HG03442 (cell line): Measurements from ENCODE around the gene TLR3.
A peak's percentile ranks its signal among the peaks of the same experiment; 100 is the strongest.
"Not testable (repeated sequence)": the region's sequence is repeated elsewhere in the genome, so short reads cannot be mapped to it uniquely, and the experiment has no call there.

ENCODE experiments used
- ATAC-seq: cut with Tn5 transposase; IDR thresholded peaks from one replicate; pipeline ENCODE4 v1.9.1; 2021; ENCODE audit warnings: mild to moderate bottlenecking, moderate library complexity; ENCODE audit not compliant: unreplicated experiment

Gene TLR3

DNA sequence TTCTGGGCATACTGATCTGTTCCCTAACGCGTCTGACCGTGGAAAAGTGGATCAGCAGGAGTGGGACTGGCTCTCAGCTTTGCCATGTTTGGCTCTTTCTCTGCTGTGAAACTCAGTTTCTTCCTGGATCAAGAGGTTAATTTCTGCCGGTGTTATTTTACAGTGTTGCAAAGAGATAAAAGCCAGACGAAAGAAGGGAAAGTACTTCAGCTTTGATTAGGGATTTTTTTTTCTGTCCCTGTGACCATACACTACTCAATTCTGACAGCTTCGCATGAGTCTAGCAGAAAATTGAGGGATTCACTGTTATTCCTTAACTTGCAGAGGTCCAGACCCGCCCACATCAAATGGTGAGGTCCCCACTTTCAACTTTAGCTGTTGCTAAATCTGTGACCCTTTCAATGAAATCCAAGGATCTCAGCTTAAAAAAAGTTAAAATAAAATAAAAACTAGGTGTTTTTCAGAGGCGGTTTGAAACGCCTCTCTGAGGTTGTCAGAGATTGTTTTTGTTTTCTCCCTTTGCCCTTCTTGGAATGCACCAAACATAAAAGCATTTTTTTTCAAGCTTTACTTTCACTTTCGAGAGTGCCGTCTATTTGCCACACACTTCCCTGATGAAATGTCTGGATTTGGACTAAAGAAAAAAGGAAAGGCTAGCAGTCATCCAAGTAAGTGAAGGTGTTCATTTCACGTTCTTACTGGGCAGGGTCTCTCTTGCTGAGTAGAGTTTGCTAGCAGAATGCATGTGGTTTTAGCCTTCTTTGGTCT lies at the start of gene TLR3:
Gene TLR3 (plus strand): TSS at position 576 of the 768 bp plus-strand sequence. CDS start 7,464 bp downstream, outside the sequence.
- no peak for ATAC-seq

DNA sequence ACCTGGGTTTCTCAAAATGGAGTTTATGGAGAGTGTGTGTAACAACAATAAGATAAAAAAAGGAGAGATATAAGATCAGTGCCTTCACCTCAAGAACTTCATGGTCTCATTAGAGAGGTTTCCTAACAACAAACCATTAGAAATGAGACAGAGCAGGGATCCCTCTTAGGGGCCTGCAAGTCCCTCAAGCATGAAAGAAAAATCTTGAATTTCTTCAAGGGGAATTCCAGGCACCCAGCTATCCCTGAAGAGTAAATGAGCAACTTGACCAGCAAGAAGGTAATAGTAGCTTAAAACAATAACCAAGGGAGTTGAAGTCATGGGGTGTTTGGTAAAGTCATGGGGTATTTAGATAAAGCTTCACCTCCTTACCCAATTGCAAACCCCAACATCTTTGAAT lies 49.7 kb upstream of the TLR3 start:
- no peak for ATAC-seq

DNA sequence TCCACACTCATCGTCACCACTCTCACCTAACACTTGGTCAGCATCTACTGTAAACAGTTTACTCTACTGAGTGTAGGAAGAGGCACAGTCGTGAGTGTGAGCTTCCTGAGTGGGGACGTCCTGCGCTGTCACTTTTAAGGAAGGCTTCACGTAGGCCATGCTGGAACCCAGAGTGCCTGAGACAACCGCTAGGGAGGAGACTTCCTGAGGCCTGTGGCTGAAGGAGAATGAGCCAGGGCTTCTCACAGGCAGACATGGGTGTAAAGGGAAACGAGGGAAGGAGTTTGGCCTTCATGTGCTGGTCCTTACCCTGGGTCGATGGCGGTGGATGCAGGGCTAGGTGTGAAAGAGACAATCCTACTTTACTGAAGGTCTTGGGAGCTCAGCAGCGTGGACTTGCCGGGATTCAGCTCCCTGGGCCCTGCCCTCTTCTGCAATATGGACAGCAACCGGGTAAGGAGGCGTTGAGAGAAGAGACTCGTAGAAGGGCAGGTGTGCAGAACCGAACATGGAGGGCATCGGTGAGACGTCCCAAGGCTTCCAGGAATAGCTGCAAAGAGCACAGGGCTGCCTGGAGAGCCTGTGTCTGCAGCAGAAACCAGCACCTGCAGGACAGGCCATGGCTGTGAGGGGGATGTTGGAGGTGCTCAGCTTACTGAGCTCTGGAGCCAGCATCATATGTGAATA lies 48.7 kb upstream of the TLR3 start:
- no peak for ATAC-seq

DNA sequence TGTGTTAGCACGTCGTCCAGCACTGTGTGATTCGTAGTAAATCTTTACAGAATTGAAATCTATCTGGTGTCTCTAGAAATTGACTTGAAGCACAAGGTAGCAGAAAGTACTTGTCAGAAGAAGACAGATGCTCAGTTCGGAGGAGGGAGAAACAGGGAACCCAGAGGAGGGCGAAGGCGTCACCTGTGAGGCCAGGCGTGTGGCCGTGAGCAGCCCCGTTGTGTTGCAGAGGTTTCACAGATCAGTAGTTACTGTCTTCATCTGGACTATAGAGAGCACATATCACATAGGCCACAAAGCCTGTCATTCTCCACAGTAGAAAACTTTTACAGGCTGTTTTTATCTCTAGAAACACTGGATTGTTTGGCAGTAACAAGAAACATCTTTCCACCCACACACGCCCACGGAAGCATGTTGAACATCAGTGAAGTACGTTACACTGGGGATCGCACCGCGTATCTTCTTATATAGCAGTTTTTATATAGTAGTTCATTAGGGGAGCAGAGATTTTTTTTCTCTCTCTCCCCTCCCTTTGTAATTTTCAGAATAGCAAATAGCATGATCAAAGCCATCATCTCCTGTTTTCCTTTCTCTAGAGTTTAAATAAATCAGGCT lies 48.1 kb upstream of the TLR3 start:
- ATAC-seq = no peak

DNA sequence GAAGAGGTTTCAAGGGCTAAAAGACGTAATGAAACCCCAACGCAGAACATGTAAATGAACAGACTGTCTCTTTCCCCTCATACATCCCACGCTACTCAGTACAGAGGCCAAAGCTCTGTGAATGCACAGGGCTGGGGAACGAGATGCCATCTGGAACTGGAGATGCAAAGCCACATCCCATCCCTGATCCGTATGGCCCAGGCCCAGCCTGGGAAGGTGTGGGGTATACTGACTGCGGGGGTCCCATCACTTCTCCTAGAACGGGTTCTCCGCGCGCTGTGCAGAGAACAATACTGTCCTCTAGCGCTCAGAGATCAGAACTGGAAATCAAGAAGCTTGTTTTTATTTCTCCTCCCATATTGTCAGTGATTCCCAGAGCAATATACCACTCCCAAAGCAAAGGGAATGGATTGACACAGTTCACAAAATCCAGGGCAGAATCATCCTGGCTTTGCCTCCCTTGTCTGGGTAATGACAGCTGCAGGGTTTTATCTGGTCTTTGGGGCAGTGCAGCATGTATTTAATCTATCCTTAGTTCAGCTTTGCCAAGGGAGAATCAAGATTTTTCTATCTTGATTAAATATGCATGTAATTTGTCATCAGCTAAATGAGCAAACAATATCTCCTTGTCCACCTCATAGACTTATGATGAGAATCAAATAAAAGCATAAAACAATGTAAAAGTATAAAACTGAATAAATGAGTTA lies 47.3 kb upstream of the TLR3 start:
- ATAC-seq = no peak

DNA sequence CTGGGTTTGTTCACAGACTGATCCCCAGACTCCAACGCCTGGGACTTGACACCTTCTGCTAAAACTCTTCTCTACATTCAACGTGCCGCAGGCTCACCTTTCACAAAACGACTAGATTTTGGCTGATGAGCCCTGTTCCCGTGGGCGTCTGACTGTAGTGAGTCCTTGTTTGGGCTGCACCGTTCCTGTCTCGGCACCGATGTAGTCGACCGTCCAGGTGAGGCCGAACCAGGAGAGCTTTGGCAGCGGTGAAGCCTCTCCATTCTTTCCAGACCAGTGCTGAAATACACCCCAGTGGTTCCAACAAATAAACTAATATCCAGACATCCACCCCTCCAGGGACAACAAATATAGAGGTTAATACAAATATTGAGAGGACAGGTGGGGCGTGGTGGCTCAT lies 45.0 kb upstream of the TLR3 start:
- ATAC-seq = no peak

DNA sequence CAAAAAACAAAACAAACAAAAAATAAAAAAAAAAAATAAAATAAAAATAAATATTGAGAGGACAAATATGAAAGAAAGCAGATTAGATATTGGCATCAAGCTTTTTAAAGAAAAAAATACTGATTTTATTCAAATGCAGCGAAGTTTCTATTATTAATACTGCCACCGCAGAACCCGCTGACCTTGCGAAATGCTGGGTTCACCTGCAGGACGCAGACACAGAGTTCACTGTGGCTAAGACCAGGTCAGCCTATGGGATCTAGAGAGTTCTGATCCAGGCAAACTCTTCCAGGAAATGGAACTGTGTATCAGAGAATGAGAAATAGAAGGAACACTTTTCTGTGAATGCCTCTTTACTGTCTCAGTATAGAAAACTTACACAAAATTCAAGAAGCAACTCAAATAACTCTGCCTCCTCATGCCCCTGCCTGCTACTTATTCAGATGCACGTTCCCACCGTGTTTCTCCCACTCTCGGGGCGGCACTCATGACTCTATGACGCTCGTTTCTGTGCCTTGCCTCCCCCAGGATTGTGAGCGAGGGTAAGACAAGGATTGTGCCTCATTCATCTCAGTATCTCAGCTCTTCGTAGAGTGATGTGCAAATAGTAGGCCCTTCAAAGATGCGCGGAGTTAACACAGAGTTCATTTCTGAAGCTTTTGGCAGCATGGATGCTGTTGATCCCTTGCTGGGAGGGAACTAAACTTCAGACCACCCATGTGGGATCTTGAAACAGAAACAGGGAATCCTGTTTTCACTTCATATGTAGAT lies 44.1 kb upstream of the TLR3 start:
- no peak for ATAC-seq

DNA sequence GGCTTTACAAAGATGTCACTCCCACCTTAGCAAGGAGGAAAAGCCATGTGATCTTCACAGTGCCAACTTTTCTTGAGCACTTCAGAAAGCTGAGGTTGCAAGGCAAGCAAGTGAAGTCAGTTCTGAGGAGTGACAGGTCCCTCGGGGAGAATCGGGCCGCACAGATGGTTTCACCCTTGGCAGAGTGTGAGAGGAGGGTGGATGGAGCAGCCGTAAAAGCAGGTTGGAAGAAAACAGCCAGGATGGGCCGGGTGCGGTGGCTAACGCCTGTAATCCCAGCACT lies 43.6 kb upstream of the TLR3 start:
- no peak for ATAC-seq

DNA sequence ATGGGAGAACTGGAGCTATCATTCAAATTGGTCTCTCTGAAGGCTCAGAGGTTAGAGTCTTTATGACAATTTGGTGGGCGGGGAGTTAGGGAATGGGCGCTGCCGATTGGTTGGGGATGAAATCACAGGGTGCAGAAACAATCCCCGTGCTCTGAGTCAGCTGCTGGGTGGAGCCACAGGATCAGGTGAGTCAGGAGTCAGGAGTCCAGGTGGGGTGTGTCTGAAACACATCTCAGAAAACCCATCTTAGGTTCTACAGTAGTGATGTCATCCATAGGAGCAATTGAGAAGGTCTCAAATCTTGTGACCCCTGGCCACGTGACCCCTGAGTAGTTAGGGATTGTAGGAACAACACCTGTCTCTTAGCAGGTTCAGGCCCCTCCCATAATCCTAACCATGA lies 41.6 kb upstream of the TLR3 start:
- ATAC-seq = no peak

DNA sequence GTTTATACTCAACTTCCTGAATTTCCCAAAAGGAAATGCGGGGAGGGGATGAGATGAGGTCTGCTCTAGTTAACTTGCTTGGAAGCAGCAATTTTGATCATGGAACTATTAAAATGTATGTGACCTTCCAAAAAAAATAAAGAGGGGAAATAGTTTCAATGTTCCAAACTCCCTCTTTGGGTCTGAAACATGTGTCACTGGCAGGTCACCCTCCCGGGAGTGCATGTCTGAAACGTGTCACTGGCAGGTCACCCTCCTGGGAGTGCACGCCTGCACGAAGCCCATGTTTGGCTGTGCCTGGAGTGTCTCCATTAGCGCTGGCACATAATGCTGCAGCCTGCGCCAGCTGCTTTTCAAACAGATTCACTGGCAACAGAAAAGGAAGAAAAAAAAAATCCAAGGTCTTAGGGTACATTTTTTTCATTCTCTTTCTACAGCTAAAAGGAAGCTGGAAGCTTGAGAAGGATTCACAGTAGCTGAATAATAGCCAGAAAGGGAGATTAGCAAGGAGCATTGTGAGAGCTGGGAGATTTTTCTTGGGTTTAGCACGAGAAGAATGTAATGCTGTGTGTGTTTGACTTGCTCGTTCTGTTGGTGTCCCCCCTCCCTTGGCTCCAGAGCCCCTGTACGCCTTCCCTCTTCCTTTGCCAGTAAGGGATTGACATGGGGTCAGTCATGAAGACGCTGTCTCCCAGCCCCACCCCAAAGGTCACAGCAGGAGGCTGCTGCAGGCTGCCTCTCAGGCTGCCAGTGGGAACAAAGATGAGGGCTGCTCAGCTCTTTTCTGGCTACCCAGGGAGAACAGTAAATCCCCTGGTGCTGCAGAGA lies 39.2 kb upstream of the TLR3 start:
- no peak for ATAC-seq

DNA sequence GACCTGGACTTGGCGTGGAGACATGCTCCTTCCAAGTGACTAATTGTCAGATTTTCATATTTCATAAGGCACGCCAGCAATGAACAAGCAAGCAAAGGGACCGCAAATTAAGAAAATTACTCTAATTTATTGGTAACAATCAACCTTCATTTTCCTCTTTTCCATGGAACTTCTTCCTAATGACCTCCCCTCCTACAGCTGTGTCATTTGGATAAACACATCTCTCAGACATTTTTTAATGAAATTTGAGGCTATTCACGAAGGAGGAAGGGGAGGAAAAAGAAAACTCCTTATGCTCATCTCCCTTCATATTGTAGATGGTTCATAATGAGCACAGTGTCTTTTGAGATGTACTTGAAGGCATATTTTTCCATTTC lies 38.6 kb upstream of the TLR3 start:
- ATAC-seq = no peak

DNA sequence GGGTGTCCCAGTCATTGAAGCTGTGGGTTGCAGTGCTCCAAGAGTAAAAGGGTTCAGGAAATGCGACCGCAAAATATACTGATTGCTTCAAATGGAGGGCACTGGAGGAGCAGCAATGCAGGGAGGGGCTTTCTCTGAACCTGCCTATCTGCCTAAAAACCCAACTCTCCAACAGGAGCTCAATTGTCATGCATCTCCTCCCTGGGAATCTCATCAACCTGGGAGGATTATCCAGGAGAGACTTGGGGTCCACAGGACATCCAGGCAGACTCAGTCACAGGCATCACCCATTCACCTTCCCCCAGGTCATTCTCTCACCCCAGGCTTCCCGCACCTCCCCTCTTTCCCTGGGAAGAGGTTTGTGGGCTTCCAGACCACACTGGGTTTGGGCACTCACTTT lies 38.2 kb upstream of the TLR3 start:
- ATAC-seq = no peak

DNA sequence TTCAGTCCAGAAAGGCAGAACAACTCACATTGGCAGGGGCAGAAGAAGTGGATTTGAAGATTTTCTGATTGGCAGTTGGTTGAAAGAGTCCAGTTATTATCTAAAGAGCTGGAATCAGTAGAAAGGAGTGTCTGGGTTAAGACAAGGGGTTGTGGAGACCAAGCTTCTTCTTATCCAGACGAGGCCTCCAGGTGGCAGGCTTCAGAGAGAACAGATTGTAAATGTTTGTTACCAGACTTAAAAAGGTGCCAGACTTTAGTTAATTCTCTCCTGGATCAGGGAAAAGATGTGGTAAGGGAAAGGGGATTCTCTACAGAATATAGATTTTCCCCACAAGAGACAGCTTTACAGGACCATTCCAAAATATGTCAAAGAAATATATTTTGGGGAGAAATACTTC lies 36.7 kb upstream of the TLR3 start:
- no peak for ATAC-seq

DNA sequence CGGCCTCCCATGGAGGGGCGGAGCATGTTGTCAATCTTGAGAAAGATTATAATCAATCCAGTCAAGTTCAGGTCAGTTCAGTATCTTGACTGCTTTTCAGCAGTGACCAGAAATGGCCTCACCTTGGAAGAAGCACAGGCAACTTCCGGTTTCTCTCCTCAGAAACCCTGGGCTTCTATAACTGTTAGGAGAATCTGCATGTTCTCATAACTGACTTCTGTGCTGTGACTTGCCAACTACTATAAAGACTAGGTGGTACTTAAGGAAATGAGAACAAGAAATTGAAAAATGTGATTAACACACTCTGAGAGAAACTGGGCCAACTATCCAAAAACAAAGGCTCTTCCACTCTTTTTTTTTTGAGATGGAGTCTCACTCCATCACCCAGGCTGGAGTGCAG lies 35.9 kb upstream of the TLR3 start:
- ATAC-seq = no peak

DNA sequence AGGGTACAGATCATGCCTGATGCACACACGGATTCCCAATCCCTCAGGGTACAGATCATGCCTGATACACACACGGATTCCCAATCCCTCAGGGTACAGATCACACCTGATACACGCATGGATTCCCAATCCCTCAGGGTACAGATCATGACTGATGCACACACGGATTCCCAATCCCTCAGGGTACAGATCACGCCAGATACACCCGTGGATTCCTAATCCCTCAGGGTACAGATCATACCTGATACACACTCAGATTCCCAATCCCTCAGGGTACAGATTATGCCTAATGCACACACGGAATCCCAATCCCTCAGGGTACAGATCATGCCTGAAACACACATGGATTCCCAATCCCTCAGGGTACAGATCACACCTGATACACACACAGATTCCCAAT lies 34.3 kb upstream of the TLR3 start:
- ATAC-seq = not testable (repeated sequence)

DNA sequence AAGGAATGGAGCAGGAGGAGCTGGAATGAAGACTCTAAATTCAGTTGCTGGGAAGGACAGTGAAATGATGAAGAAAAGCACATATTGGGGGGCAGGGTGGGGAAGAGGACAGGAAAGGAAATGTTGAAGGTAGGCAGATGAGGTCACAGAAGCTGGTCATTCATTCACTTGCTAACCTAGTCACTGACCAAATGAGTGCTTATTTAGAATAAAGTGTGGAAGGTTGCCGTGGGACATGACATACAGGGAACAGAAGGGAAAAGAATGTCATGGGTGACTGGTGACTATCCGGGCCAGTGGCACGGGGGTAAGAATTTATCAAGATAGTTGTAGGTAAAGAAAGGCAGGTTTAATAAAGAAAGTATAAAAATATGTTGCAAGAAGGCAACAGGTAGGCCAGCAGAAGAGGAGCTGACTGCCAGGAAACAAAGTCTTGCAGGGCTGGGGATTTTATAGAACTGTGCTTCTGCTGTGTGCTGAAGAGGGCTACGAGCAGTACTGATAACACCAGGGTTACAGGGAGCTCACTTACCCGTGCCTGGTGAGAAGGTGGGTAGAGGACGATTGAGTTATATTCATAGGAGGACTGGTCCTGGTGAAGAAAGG lies 31.9 kb upstream of the TLR3 start:
- ATAC-seq = no peak

DNA sequence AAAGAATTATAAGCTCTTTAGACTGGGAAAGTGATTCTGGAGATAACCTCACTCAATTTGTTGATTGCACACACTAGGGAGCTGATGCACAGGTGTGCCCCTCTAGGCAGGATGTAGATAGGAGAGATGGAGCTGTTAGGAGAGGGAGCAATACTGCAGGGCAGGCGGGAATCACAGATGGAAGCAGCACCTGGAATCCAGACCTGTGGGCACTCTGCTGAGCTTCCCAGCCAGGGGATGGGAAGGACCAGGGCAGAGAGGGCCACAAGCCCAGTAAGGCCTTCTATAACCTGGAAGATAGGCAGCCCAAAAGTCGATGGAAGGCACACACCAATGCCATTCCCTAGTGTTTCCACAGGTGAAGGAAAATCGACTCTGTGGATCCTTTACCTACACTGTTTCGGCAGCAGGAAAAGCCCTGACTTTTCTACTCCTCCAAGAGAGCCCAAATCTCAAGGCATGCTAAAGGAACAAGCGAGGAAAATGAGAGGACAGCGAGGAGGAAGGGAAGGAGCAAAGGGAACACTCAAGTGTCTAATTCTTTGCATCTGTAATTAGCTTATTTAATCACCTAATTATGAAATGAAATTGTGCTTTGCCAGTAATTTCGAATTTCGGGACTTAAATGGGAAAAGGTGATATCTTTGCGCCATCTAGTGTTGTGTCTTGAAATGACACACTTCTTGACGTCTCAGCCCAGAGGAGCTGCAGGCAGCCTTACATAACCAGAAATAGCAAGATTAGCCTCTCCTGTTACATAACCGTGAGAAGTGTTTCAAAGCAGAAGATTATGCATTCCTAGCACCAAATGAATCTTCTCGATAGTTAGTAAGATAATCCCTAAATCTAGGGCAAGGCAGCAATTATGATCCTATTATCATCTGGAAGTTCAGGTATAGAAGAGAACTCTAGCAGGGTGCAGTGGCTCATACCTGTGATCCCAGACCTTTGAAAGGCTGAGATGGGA lies 31.0 kb upstream of the TLR3 start:
- peak; percentile 68 for ATAC-seq

DNA sequence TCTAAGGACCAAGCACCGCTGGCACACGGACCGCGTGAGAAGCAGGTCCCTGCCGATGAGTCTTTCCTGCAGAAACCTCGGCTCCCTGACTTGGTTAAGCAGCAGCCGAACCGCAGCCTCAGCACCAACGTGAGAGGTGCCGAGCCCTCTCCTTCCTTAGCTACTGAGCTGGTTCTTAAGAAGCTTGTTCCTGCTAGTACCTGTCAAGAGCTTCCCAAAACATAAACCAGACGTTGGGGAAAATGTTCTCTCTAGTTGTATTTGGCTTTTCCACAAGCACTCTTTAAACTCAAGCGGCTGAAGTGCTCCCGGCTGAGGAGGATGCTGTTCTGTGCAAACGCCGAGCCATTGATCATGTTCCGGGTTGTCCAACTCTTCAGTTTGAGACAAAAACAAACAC lies 29.3 kb upstream of the TLR3 start:
- no peak for ATAC-seq

DNA sequence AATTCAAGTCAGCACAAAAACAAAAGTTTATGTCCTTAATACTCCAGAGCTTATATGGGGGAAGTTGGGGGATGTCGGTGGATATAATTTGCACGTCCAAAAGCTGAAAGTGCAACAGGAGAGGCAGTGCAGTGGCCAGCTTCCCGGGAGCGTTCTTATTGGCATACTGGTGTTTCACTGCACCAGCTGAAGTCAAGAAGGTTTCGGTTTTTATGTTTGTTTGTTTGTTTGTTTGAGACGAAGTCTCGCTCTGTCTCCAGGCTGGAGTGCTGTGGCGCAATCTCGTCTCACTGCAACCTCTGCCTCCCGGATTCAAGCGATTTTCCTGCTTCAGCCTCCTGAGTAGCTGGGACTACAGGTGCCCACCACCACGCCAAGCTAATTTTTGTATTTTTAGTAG lies 28.6 kb upstream of the TLR3 start:
- ATAC-seq = no peak
